WI38 (cell line): Measurements from ENCODE around the gene OR6C4.
"Not testable (repeated sequence)": the region's sequence is repeated elsewhere in the genome, so short reads cannot be mapped to it uniquely, and the experiment has no call there.

ENCODE experiments used
- H3K4me3 ChIP-seq: 2 replicates; pipeline ENCODE4 v1.5.1; 2011; ENCODE audit warnings: low read depth, mild to moderate bottlenecking, control low read depth, low read length
- TF ChIP-seq, protein P1 (sequence below): IDR thresholded peaks from 2 replicates; pipeline ENCODE4 v1.5.1; 2012; ENCODE audit warnings: low read depth, mild to moderate bottlenecking, control low read depth, low read length

Gene OR6C4

DNA sequence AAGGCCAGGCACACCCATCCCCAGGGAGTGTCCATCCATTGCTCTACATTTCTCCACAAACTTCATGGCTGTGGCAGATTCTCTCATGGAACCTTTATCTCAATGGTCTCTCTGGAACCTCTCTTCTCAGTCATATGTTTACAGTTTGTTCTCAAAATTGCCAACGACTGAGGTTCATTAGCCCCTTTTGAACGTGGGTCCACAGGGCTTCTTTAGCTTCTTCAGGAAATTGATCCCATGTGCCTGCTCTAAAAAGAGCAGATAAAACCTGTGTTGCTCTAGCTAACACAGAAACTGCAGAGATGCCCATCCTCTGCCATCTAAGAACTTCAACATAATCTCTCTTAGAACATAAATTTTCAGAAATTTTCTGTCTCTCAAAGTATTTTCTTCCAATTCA lies at the start of gene OR6C4:
OR6C4 (plus strand) TSS at position 301 of the 400 bp plus-strand sequence. CDS start 1,625 bp downstream, outside the sequence.
- H3K4me3 ChIP-seq = no peak within 1 kb of the TSS
- TF ChIP-seq, protein P1, sequence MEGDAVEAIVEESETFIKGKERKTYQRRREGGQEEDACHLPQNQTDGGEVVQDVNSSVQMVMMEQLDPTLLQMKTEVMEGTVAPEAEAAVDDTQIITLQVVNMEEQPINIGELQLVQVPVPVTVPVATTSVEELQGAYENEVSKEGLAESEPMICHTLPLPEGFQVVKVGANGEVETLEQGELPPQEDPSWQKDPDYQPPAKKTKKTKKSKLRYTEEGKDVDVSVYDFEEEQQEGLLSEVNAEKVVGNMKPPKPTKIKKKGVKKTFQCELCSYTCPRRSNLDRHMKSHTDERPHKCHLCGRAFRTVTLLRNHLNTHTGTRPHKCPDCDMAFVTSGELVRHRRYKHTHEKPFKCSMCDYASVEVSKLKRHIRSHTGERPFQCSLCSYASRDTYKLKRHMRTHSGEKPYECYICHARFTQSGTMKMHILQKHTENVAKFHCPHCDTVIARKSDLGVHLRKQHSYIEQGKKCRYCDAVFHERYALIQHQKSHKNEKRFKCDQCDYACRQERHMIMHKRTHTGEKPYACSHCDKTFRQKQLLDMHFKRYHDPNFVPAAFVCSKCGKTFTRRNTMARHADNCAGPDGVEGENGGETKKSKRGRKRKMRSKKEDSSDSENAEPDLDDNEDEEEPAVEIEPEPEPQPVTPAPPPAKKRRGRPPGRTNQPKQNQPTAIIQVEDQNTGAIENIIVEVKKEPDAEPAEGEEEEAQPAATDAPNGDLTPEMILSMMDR = no peak

DNA sequence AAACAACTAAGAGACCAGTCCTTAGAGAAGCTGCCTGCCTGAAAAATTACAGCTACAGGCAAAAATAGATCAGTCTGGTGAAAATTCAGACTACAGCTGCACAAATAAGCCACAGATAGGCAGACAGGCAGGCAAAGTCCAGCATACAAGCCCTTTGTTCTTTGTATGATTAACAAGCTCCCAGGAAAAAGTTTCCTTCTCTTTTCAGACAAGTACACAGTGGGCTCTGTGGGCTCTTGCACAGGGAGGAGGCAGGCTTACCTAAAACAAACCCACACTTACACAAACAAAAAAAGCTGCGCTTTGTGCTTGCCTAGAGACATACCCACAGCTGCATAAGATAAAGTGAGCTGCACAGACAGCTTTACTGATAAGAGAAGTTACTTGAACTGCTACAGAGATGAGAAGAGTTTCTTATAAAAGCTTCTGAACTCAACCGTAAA lies 49.6 kb upstream of the OR6C4 start:
- TF ChIP-seq, protein P1 = no peak
- no peak overlapping the region for H3K4me3 ChIP-seq

DNA sequence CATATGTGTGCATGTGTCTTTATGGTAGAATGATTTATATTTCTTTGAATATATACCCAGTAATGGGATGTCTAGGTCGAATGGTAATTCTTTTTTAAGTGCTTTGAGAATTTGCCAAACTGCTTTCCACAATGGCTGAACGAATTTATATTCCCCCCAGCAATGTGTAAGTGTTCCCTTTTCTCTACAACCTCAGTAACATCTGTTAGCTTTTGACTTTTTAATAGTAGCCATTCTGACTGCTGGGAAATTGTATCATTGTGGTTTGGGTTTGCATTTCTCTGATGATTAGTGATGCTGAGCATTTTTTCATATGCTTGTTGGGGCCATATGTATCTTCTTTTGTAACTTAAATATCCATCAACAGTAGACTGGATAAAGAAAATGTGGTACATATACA lies 47.8 kb upstream of the OR6C4 start:
- no peak overlapping the region for H3K4me3 ChIP-seq
- TF ChIP-seq, protein P1 = no peak

DNA sequence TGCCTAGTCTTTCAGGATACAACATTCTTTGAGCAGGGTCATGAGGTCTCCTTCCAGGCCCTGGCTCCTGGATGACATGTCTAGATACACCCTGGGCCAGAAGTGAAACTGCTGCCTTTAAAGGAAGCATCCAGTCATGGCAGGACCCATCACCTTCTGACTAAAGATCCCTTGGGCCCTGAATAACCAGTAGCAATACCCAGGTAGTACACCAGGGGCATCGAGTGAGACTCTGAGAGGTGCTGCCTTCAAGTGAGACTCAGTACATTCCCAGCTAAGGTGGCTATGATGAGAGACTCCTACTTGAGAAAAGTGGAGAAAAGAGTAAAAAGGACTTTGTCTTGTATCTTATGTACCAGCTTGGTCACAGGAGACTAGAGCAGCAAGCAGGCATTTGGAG lies 33.7 kb upstream of the OR6C4 start:
- TF ChIP-seq, protein P1 = no peak
- no peak overlapping the region for H3K4me3 ChIP-seq

DNA sequence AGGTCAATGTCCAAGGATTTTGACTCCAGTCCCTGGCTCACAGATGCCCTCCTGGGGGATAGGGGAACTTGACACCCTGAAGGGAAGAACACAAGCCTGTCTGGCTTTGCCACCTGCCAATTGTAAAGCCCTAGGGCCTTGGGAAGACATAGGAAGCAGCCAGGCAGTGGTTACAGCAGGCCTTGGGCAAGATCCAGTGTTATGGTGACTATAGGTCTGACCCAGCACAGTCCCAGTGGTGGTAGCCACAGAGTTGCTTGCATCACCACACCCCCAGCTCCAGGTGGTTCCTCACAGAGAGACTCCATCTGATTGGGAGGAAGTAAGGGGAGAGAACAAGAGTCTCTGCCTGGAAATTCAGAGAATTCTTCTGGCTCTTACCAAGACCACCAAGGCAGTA lies 33.0 kb upstream of the OR6C4 start:
- H3K4me3 ChIP-seq = no peak overlapping the region
- TF ChIP-seq, protein P1 = no peak

DNA sequence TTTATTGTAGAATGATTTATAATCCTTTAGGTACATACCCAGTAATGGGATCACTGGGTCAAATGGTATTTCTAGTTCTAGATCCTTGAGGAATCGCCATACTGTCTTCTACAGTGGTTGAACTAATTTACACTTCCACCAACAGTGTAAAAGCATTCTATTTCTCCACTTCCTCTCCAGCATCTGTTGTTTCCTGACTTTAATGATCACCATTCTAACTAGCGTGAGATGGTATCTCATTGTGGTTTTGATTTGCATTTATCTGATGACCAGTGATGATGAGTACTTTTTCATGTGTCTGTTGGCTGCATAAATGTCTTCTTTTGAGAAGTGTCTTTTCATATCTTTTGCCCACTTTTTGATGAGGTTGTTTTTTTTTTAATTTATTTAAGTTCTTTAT lies 1.2 kb upstream of the OR6C4 start:
- H3K4me3 ChIP-seq = not testable (repeated sequence)

DNA sequence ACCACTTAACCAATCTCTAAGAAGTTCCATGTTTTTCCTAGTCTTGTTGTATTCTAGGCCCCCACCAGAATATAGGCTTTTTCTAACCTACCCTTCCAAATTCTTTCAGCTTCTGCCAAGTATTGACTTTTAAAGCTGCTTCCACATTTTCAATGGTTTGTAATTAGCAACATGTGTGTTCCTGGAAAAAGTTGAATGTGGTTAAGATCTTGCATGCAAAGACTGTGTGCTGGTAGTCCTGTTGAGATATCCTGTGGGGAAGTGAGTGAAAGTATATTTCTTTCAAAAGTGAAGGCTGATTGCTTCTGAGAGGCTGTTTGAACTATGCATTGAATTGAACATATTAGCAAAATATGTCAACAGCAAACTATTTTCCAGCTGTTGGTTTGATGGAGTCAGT lies 646 bp upstream of the OR6C4 start:
- TF ChIP-seq, protein P1 = no peak
- no peak overlapping the region for H3K4me3 ChIP-seq

DNA sequence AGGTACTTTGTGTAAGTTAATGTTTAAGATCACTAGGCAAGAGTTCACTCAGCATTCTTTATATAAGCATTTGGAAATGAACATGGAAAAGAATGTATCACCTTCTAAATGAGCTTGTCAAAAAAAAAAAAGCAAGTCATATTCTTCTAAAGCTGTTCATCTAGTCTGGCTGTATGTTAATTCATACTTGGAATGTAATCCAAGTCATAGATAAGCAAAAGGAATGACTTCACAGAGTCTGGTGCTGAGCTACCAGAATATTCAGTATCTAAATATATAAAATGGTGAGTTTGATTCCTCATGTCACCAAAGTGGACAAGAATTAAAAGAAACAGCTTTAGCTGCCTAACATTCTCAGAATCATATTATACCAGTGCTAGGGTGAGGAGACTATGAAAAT lies 4.9 kb downstream of the OR6C4 start:
- TF ChIP-seq, protein P1 = no peak

DNA sequence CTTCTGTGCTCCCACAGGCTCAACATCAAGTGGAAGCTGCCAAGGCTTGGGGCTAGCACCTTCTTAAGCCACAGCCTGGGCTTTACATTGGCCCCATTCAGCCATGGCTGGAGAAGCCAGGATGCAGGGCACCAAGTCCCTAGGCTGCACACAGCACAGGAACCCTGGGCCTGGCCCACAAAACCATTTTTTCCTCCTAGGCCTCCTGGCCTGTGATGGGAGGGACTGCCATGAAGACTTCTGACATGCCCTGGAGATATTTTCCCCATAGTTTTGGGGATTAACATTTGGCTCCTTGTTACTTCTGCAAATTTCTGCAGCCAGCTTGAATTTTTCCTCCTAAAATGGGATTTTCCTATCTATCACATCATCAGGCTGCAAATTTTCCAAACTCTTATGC lies 20.7 kb downstream of the OR6C4 start:
- H3K4me3 ChIP-seq = not testable (repeated sequence)

More for the DNA sequence above, 4.9 kb downstream of the OR6C4 start:
- H3K4me3 ChIP-seq = no peak overlapping the region

DNA sequence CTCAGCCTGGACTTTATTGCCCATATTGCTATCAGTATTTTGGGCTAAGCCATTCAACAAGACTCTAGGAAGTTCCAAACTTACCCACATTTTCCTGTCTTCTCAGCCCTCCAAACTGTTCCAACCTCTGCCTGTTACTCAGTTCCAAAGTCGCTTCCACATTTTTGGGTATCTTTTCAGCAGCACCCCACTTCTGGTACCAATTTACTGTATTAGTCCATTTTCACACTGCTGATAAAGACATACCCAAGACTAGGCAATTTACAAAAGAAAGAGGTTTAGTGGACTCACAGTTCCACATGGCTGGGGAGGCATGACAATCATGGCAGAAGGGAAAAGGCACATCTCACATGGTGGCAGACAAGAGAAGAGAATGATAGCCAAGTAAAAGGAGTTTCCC lies 21.3 kb downstream of the OR6C4 start:
- not testable (repeated sequence) for H3K4me3 ChIP-seq
